ENCODE data around the gene AKR1A1.
A peak's percentile ranks its signal among the peaks of the same experiment; 100 is the strongest.
"Not testable (repeated sequence)": the region's sequence is repeated elsewhere in the genome, so short reads cannot be mapped to it uniquely, and the experiment has no call there.

AKR1A1 gene

DNA sequence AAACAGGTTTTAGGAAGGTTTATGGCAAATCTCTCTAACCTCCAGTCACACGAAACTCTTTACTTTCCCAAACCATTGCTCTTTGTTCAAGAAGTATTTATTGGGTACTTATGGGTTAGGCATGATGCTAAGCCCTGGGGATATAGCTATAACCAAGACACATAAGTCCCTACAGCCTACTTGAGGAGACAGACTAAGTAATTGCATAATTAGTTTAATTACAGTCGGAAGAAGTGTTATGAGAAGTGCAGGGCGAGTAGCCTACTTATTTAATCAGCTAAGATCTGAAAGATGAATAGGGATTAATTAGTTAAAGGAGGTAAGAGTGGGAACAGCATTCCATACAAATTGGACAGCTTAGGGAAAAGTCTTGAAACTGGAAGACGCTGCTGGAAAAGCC, 20.0 kb downstream of the AKR1A1 start:
- no peak for DNase-seq

DNA sequence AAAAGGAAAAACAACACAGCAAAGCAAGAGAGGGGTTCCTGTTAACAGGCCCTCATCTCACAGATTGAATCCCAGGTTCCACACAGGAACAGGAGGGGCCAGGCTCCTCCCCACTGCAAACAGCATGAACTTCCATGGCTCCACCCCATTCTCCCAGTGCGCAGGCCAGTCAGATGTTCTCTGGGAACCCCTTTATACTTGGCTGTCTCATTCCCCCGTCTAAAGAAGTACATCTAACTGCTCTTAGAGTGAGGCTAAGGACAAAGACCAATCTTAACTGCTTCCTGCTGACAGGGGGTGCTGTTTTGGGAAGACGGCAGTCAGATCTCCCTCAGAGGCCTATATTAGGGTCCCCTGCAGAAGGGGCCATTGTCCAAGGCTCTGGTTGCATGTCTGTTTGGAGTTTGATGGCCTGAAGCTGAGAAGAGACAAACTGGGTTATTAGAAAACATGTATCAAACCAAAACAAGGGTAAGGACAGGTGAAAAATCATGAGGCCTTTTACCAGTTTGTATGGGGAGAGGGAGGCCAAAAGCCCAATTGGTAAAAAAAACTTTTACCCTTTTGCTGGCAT, 22.7 kb downstream of the AKR1A1 start:
- no peak for DNase-seq

DNA sequence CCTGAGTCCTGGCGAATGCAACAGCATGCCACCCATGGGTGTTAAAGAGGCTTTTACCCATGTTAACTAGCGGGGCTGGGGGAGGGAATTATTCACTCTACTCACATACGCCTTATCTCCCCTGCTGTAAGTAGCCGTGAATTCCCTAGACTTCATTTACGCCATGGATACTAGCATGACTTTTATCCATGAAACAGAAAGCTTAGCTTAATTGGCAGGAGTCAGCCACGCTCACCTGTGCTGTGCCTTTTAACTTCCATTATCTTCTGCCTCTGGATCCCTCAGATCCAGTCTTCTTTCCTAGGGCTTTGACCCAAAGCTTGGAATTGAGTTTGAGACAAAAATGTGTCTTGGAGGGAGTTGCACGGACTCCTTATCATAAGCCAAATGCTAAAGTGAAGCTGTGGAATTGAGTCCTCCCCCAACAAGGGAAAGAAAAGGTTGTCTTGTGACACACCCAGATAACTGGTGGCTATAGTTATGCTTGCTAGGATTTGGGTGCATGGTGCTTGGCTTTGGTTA, 23.5 kb downstream of the AKR1A1 start:
- no peak for DNase-seq

DNA sequence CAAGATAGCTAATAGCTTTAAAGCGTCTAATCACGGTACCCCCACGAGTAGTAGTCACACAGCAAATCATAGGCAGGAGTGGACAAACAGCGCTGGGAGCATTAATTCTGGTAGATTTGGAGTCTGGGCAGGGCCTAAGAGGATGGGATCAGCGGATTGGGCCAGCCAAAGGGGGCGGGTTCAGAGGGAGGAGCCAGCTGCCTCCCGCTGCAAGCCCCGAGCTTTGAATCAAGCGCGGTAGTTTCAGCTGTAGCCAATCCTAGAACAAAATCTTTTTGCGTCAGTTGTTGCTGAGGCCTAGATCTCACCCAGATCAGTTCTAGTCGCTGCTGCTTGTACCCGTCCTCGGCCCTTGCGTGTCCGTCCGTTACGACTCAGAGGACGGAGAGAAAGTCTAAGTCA, 32.6 kb downstream of the AKR1A1 start:
- DNase-seq, result peak; percentile 92

DNA sequence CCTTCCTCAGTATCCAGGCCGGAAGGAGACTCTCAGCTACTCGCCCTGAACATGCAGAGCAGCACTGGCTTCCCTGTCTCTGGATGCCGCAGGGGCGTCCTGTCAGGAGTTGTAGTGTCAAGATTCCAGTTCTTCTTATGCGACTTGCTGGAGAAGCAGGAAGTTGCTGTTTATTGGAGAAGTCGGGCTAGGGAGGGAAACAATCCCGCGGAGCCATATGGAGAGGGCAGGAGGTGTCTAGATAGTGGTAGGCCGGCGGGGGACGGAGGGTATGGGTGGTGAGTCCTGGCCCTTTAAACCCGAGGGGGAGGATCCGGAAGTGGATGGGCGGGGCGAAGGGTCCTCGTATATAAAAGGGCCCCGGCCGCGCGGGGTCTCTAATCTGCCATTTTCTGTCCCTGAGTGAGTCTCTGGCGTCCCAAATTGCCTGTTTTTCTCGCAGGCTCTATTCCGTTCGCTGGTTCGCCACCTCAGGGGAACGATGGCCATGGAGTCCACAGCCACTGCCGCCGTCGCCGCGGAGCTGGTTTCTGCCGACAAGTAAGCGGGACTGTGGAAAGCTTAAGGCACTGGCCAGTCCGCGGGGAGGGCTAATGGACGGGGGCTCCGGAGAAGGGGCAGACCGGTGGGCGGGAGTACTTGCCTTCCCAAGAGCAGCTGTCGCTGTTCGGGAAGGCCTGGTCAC, 33.2 kb downstream of the AKR1A1 start, which contains the start of gene NASP:
NASP (plus strand) TSS at position 376 of the 685 bp plus-strand sequence; CDS start at position 482, 106 bp downstream.
- peak; percentile 88 to 92 for DNase-seq

DNA sequence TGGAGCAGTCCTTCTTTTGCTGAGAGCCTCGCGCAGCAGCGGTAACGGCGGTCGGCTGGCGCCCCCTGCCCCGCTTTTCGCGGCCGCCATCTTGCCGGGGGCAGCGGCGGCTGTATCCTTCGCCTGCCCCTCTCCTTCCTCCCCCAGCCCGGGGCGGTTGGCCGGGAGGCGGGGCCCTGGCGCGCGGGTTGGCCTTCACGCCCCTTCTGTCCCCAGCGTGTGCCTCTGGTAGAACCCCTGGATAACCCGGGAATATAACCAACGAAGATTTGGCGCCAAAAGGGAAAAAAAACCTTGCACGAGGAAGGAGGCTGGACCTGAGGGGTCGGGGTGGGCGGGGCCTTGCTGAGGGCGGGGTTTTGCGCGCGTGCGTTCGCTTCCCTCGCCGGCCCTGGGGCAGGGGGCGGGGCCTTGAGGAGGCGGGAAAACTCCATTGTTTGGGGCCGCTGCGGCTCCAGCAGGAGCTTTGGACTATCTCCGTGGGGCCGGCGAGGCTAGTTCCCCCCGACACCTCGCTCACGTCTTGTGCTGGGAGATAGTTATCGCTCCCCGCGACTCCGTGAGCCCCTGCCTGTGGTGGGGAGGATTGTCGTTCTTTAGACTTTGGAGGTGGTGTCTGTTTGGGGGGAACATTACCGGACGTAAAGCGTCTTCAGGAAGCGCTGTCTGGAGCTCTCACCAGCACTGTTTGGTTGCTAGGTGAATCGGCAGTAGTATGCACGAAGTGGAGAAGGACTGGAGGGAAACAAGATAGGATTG, 33.9 kb downstream of the AKR1A1 start:
- peak; percentile 82 for DNase-seq

DNA sequence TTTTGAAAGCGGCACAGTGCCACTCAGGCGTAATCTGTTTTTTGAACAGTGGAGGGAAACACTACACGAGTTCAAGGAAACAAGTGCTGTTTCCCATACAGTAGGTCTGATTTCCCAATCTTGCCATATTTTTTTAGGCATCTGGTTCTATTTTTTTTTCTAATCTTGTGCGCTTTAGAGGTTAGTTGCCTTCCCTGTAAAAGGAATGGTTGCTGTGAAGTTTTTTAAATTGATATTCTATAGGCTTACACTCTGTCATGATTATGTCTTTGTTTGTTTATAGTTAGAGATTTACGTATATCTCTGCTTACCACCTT, 34.4 kb downstream of the AKR1A1 start:
- no peak for DNase-seq

DNA sequence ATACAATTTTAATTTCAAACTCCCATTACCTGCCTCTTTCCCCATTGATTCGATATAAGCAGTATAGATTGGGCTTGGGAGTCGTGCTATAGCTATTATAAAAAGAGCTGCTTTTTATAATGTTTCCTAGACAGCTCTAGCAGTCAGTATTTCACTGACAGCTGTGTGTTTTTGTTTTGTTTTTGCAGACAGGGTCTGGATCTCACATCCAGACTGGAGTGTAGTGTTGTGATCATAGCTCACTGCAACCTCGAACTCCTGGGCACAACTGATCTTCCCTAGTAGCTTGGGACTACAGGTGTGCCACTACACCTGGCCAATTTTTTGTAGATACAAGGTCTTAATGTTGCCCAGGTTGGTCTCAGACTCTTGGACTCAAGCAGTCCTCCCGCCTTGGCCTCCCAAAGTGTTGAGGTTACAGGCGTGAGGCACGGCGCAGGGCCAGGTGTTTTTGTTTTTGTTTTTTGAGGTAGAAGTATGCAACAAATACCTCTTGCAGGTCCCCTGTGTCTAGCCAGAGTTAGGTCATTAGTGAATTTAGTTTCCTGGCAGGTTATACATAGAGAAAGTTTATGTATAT, 35.0 kb downstream of the AKR1A1 start:
- DNase-seq, result no peak

DNA sequence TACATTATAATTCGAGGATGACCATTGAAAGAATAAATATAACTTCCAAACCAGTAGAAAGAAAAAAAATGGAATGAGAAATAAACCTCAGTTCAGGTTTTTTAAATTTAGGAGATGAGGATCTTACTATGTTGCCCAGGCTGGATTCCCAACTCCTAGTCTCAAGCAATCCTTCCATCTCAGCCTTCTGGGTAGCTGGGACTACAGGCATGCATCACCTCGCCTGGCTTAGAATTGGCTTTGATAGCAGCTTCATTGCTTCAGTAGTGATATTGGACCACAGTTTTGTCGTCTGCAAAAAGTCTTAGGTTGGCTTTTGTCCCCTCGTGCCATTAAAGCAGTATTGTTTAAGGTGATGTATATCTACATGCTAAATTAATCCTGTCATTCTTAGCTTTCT, 36.1 kb downstream of the AKR1A1 start:
- DNase-seq, result no peak

DNA sequence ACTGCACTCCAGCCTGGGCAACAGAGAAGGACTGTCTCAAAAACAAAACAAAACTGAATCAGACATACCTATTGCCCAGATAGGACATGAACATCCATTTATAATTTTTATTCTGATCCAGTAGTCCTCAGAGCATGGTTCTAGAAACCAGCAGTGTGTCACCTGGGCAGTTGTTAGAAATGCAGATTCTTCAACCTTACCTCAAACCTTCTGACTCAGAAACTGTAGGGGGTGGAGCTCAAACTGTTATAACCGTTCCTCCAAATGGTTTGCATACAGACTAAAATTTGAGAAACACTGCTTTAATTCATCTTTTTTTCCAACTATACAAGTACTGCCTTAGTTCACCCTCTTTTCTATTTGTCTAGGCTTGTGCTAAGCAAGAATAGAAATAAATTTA, 39.2 kb downstream of the AKR1A1 start:
- no peak for DNase-seq

DNA sequence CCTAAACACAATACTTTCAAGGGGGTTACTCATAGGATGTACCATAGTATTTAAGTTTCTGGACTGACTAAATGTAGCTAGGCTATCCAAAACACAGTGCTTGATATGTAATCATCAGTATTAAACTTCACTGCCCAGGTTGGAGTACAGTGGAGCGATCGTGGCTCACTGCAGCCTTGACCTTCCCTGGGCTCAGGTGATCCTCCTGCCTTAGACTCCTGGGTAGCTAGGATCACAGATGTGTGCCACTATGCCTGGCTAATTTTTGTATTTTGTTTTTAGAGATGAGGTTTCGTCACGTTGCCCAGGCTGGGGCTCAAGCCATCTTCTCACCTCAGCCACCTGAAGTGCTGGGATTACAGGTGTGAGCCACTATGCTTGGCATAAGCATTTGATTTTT, 43.8 kb downstream of the AKR1A1 start:
- no peak for DNase-seq

DNA sequence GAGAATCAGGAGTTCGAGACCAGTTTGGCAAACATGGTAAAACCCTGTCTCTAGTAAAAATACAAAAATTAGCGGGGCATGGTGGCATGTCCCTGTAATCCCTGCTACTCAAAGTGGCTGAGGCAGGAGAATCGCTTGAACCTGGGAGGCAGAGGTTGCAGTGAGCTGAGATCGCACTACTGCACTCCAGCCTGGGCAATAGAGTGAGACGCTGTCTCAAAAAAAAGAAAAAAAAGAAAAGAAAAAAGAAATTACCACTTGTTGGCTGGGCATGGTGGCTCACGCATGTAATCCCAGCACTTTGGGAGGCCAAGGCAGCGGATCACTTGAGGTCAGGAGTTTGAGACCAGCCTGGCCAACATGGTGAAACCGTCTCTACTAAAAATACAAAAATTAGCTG, 46.1 kb downstream of the AKR1A1 start:
- DNase-seq, result not testable (repeated sequence)

DNA sequence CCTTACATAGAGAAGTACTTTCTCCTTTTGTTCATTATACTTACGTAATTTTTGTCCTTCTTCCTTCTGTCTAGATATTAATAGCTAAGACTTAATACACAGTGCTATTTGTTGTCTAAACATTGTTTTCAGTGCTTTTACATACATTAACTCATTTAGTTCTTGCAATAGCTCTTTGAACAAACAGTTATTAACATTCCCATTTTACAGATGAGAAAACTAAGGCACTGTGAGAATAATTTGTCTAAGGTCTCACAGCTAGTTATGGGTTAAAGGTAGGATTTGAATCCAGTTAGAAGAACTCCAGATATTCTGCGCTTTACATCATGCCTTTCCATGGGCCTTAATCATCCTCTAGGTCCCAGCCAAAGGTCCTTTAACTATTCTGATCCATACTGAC, 53.6 kb downstream of the AKR1A1 start:
- no peak for DNase-seq

DNA sequence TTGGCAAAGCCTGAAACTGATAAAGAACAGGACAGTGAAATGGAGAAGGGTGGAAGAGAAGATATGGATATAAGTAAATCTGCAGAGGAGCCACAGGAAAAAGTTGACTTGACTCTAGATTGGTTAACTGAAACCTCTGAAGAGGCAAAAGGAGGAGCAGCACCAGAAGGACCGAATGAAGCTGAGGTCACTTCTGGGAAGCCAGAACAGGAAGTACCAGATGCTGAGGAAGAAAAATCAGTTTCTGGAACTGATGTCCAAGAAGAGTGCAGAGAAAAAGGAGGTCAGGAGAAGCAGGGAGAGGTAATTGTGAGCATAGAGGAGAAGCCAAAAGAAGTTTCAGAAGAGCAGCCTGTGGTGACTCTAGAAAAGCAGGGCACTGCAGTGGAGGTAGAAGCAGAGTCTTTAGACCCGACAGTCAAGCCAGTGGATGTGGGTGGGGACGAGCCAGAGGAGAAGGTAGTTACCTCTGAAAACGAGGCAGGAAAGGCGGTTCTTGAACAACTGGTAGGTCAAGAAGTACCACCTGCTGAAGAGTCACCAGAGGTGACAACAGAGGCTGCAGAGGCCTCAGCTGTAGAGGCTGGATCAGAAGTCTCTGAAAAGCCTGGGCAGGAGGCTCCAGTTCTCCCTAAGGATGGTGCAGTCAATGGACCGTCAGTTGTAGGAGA, 56.9 kb downstream of the AKR1A1 start:
- DNase-seq, result no peak

DNA sequence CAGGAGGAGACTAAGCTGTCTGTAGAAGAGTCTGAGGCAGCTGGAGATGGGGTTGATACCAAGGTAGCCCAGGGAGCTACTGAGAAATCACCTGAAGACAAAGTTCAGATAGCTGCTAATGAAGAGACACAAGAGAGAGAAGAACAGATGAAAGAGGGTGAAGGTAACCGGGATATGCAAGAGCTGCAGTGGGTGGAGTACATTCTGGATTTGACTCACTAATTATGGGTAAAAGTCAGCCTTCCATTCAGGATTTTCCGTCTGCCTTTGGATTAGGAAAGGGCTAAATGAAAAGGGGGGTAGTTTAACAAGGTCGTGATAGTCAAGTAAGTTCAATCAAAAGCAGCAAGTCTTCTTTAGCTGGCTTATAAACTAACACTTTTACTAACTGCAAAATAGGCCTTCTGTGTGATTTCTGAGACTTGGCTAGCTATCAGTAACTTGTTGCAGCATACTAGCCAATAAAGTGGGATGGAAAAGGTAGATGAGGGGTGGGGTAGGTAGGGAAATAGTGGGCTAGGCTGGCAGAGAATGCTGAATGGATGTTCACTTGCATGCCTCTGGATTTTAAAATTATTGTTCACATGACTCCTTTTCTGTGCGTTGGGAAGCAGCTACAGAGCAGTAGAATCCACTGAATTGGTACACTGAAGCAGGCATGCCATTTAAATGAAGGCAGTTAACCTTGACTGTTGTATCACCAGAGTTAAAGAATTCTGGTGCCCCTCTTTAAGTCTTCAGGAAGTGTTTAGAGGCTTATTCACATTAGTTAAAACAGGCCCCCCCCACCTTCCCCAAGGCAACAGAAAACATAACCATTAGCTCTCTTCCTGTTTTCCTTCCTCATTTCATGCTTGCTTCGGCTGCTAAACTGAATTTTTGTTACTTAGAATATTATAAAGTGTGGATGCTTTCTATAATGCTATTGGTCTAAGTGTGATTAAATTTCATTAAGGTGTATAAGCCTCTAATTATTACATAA, 57.8 kb downstream of the AKR1A1 start:
- DNase-seq, result no peak

DNA sequence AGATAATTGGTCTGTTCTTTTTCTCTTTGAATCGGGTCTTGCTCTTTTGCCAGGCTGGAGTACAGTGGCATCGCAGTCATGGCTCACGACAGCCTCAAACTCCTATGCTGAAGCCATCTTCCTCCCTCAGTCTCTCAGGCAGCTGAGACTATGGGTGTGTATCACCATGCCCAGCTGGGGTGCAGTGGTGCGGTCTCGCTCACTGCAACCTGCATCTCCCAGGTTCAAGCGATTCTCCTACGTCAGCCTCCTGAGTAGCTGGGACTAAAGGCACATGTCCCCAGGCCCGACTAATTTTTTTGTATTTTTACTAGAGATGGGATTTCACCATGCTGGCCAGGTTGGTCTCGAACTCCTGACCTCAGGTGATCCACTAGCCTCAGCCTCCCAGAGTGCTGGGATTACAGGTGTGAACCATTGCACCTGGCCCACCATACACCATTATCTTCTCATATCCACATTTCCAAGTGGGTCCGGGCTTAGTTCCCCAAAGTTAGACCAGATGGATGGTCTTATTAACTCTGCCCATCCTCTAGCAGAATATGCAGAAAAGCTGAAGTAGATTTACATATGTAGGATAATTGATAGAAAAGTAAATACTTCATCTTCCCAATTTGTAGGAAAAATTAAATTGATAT, 60.1 kb downstream of the AKR1A1 start:
- DNase-seq, result no peak

DNA sequence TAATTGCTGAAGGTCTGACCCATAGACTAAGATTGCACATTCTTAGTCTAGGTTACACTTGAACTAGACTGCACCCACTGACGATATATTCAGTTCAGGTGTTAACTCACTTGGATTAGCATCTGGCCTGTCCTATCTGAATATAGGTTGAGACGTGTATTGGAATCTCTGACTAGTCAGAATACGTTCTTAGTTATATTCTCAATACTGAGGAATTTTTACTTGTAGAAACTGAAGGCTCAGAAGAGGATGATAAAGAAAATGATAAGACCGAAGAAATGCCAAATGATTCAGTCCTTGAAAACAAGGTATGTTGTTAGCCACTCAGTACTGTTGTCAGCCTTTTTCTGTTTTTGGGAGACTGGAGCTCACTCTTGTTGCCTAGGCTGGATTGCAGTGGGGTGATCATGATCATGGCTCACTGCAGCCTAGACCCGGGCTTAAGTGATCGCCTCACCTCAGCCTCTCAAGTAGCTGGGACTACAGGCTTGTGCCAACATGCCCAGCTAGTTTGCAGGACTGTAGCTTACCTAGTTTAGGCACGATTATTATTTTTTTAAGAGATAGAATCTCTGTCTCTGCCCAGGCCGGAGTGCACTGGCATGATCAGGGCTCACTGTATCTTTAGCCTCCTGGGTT, 62.4 kb downstream of the AKR1A1 start:
- no peak for DNase-seq

DNA sequence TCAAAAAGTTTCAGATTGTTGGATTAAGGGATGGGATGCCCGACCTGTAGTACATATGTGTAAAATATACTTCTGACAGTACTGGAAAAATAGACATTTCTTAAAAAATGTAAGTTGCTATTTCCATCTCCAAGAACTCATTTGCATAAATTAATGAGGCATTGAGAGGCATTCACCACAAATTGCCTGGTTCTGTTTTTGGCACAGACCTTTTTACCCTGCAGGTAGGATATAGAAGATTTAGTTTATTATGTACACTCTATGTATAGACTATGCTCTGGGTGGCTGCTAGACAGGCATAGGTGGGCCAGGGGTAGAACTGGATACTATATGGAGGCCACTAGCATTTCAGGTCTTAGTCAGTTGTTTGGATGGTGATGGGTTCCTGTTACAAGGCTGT, 65.3 kb downstream of the AKR1A1 start:
- DNase-seq, result no peak

DNA sequence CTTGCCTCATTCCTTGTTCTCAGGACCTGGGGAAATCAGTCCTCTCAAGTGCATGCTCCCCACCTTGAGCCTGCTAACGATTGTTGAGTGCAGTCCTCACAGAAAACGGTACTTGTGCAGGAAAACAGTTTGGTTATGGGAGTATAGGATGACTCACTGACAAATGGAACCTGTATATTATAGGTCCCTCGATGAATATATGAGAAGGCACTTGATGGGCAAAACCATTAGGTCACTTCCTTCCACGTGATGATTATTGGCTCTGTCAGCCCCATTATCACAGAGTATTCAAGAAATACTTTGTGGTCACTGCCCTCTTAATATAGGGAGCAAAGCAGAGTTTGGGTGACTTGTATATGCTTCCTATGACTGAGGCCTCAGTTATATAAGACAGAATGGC, 67.0 kb downstream of the AKR1A1 start:
- no peak for DNase-seq

DNA sequence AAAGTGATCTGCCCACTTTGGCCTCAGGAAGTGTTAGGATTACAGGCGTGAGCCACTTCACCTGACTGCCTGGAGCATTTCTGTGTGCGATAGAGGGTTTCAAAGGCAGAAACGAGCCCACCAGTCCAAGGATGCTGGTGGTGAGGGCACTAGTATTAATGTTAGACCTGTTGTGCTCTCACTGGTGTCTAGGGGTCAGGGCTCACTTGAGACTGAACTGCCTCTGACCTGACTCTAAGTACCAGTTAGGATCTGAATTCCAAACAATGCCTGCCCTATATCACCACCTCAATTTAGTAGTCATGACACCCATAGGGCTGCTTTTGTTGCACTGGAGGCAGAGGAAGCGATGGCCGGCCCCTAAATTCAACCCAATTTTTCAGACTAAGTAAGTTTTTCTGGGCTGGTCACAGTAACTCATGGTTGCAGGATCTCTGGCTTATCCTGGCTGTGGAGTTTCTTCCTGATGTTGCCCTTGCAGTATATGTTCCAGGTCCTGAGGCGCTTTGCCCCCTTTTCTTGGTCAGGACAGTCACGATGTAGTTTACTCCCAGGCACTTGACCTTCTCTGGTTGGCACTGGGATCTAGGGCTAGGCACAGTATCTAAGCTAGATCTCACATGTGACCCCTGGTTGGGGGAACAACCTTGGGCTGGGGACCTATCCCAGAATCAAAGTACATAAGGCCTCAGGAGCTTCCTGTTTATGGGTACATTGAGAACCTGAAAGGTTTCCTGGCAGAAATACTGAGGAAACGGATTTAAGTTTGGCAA, 68.7 kb downstream of the AKR1A1 start:
- DNase-seq, result no peak
